Endothelial cell (in vitro differentiated cells): Measurements from ENCODE around the gene PDE11A. TPM values are rescaled to one million over a fixed set of nuclear protein-coding genes. Genes with fewer than 3 reads are reported as not detected.

ENCODE experiments used
- DNase-seq: peaks from one replicate; pipeline ENCODE4 v3.0.0; 2021; ENCODE audit warnings: low spot score
- H3K27ac Mint-ChIP-seq: one replicate; pipeline ENCODE4 v1.8.0; 2021; ENCODE audit warnings: mixed read lengths, inconsistent platforms; ENCODE audit not compliant: unreplicated experiment
- H3K27me3 Mint-ChIP-seq: one replicate; pipeline ENCODE4 v1.8.0; 2021; ENCODE audit warnings: mild to moderate bottlenecking, moderate library complexity, mixed read lengths, inconsistent platforms; ENCODE audit not compliant: unreplicated experiment
- H3K36me3 Mint-ChIP-seq: one replicate; pipeline ENCODE4 v1.8.0; 2021; ENCODE audit warnings: mild to moderate bottlenecking, low read depth, mixed read lengths, inconsistent platforms; ENCODE audit not compliant: unreplicated experiment
- H3K4me1 Mint-ChIP-seq: one replicate; pipeline ENCODE4 v1.8.0; 2021; ENCODE audit warnings: mild to moderate bottlenecking, mixed read lengths, inconsistent platforms; ENCODE audit not compliant: unreplicated experiment
- H3K4me3 Mint-ChIP-seq: one replicate; pipeline ENCODE4 v1.8.0; 2021; ENCODE audit warnings: mild to moderate bottlenecking, mixed read lengths, inconsistent platforms; ENCODE audit not compliant: unreplicated experiment
- H3K9me3 Mint-ChIP-seq: one replicate; pipeline ENCODE4 v1.8.0; 2021; ENCODE audit warnings: mixed read lengths, inconsistent platforms; ENCODE audit not compliant: unreplicated experiment
- total RNA-seq: library from RNA; stranded (reverse); fragmentation: NEBNext Ultra II Directional; extraction: Animal tissue kit (Norgen Biotek cat#: 25700); gene quantifications from one replicate; pipeline ENCODE4 v1.2.1, GENCODE V29; 2021; ENCODE audit not compliant: unreplicated experiment
- TF ChIP-seq, protein P1 (sequence below): fragments of 200-600 bp; sonication (generic); IDR thresholded peaks from one replicate; pipeline ENCODE4 v1.5.0; 2021; ENCODE audit warnings: antibody characterized with exemption; ENCODE audit not compliant: unreplicated experiment

PDE11A gene
- total RNA-seq, 1 donor from 2014 or later: 1.7 TPM

GRCh38 chr2:177908182-177908581 is 164.4 kb downstream of the PDE11A start:
- no peaks in the 10 kb centered on the region for H3K9me3 Mint-ChIP-seq
- TF ChIP-seq, protein P1, sequence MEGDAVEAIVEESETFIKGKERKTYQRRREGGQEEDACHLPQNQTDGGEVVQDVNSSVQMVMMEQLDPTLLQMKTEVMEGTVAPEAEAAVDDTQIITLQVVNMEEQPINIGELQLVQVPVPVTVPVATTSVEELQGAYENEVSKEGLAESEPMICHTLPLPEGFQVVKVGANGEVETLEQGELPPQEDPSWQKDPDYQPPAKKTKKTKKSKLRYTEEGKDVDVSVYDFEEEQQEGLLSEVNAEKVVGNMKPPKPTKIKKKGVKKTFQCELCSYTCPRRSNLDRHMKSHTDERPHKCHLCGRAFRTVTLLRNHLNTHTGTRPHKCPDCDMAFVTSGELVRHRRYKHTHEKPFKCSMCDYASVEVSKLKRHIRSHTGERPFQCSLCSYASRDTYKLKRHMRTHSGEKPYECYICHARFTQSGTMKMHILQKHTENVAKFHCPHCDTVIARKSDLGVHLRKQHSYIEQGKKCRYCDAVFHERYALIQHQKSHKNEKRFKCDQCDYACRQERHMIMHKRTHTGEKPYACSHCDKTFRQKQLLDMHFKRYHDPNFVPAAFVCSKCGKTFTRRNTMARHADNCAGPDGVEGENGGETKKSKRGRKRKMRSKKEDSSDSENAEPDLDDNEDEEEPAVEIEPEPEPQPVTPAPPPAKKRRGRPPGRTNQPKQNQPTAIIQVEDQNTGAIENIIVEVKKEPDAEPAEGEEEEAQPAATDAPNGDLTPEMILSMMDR: no peak
- H3K4me3 Mint-ChIP-seq: no peak overlapping the region
- no peaks in the 10 kb centered on the region for H3K36me3 Mint-ChIP-seq
- no peaks in the 10 kb centered on the region for H3K27me3 Mint-ChIP-seq
- peaks cover 6% of the 10 kb centered on the region for H3K4me1 Mint-ChIP-seq
- DNase-seq: no peak
- no peak overlapping the region for H3K27ac Mint-ChIP-seq

- no peaks in the 10 kb centered on the region for H3K27me3 Mint-ChIP-seq
- DNase-seq: peak; percentile 82
- no peak overlapping the region for H3K27ac Mint-ChIP-seq
- H3K4me1 Mint-ChIP-seq: peaks cover 10% of the 10 kb centered on the region
- no peak overlapping the region for H3K4me3 Mint-ChIP-seq
- no peaks in the 10 kb centered on the region for H3K36me3 Mint-ChIP-seq
- no peaks in the 10 kb centered on the region for H3K9me3 Mint-ChIP-seq
- TF ChIP-seq, protein P1: peak; percentile 90
Measured at GRCh38 chr2:177906041-177906718, 166.4 kb downstream of the PDE11A start.

- H3K27ac Mint-ChIP-seq: no peak overlapping the region
- H3K4me1 Mint-ChIP-seq: peaks cover 10% of the 10 kb centered on the region
- H3K9me3 Mint-ChIP-seq: no peaks in the 10 kb centered on the region
- no peak for DNase-seq
- H3K4me3 Mint-ChIP-seq: no peak overlapping the region
- H3K36me3 Mint-ChIP-seq: no peaks in the 10 kb centered on the region
- H3K27me3 Mint-ChIP-seq: no peaks in the 10 kb centered on the region
- TF ChIP-seq, protein P1: no peak
Measured at GRCh38 chr2:177905640-177906039, 166.9 kb downstream of the PDE11A start.

DNA sequence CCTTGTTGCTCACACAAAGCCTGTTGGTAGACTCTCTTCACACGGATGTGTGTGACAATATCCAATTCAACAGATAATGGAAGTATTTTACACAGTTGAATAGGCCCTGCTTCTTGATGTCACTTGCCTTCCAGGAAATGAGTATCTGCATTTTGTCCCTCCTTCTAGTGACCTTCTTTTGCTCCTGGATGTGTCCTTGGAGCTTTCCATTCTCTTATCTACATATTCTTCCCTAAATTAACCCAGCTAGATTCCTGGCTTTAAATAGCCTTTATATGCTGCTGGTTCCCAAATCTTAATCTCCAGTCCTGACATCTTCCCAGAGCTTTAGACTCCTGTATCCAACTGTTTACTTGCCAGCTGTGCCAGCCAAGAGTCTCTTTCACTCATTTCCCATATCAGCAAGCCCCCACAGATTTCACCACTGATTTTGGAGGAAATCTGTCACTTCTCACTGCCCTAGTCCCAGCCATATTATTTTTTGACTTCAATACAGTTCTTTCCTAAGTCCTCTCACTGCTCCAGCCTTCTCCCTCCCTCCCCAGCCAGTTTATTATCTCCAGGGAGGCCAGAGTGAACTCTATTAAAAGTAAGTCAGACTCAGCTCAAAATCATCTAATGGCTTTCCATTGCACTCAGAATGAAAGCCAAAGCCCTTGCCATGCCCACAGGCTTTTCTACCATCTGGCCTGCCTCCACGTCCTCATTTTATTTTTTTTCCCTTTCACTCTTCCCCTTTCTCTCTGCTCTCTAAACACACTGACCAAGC is 170.0 kb downstream of the PDE11A start:
- DNase-seq: no peak
- TF ChIP-seq, protein P1: no peak
- H3K9me3 Mint-ChIP-seq: no peaks in the 10 kb centered on the region
- no peaks in the 10 kb centered on the region for H3K36me3 Mint-ChIP-seq
- no peak overlapping the region for H3K4me3 Mint-ChIP-seq
- H3K27ac Mint-ChIP-seq: no peak overlapping the region
- no peaks in the 10 kb centered on the region for H3K27me3 Mint-ChIP-seq
- H3K4me1 Mint-ChIP-seq: peaks cover 6% of the 10 kb centered on the region

- Mint-ChIP-seq H3K4me3 (no peak overlapping the region), H3K27me3 (no peaks in the 10 kb centered on the region), H3K27ac (no peak overlapping the region), H3K9me3 (no peaks in the 10 kb centered on the region), H3K36me3 (no peaks in the 10 kb centered on the region), H3K4me1 (peaks cover 13% of the 10 kb centered on the region)
- TF ChIP-seq, protein P1: no peak
- DNase-seq: no peak
Measured at GRCh38 chr2:177900082-177900481, 172.5 kb downstream of the PDE11A start.
